HepG2 (cell line): Measurements from ENCODE around the gene TH. TPM values are rescaled to one million over a fixed set of nuclear protein-coding genes. Genes with fewer than 3 reads are reported as not detected.

Source experiments
- CBX2 ChIP-seq, 2 experiments: fragments of 200-600 bp in 1 of 2; sonication (generic); formaldehyde crosslinking in 1 of 2; IDR thresholded peaks; 2 replicates each; pipeline versions ENCODE4 v1.7.0 to v1.8.1; 2018 to 2022; ENCODE audit warnings: low read depth in 2 of 2, low read length in 1 of 2, mild to moderate bottlenecking in 1 of 2, missing genetic modification reagents in 1 of 2
- CCAR2 ChIP-seq: fragments of 200-400 bp; formaldehyde crosslinking; optimal IDR thresholded peaks from 2 replicates; pipeline ENCODE3; 2018; ENCODE audit warnings: low read depth, mild to moderate bottlenecking, low read length, moderate library complexity
- CEBPG ChIP-seq: IDR thresholded peaks from 2 replicates; pipeline ENCODE4 v1.6.1; 2016
- DR1 ChIP-seq: sonication (generic); formaldehyde crosslinking; IDR thresholded peaks from 2 replicates; pipeline ENCODE4 v1.8.0; 2021; ENCODE audit warnings: mild to moderate bottlenecking, missing genetic modification reagents, inconsistent platforms
- ESRRA ChIP-seq: sonication (generic); formaldehyde crosslinking; IDR thresholded peaks from 2 replicates; pipeline ENCODE4 v1.5.1; 2020; ENCODE audit warnings: mild to moderate bottlenecking, low read depth, missing genetic modification reagents
- FOSL1 ChIP-seq: sonication (generic); formaldehyde crosslinking; IDR thresholded peaks from 2 replicates; pipeline ENCODE4 v1.9.0; 2021; ENCODE audit warnings: missing genetic modification reagents, borderline replicate concordance
- GATA4 ChIP-seq: sonication (generic); IDR thresholded peaks from 2 replicates; pipeline ENCODE4 v1.6.1; 2016; ENCODE audit warnings: antibody characterized with exemption, low read depth, borderline replicate concordance
- GTF3A ChIP-seq: sonication (generic); formaldehyde crosslinking; conservative IDR thresholded peaks from 2 replicates; pipeline ENCODE4 v1.4.0; 2020; ENCODE audit warnings: mild to moderate bottlenecking, missing genetic modification reagents
- JARID2 ChIP-seq: sonication (generic); formaldehyde crosslinking; IDR thresholded peaks from 2 replicates; pipeline ENCODE4 v1.8.1; 2023; ENCODE audit warnings: missing genetic modification reagents, inconsistent platforms; ENCODE audit not compliant: insufficient replicate concordance
- NKX3-1 ChIP-seq: sonication (generic); formaldehyde crosslinking; IDR thresholded peaks from 2 replicates; pipeline ENCODE4 v1.5.0; 2020; ENCODE audit warnings: missing genetic modification reagents
- PCBP1 ChIP-seq: fragments of 200-400 bp; formaldehyde crosslinking; IDR thresholded peaks from 2 replicates; pipeline ENCODE4 v1.6.1; 2017; ENCODE audit warnings: mild to moderate bottlenecking, low read depth, low read length, borderline replicate concordance
- RBM22 ChIP-seq: fragments of 200-400 bp; formaldehyde crosslinking; optimal IDR thresholded peaks from 2 replicates; pipeline ENCODE3; 2017; ENCODE audit warnings: mild to moderate bottlenecking, low read length, moderate library complexity
- SALL1 ChIP-seq: sonication (generic); formaldehyde crosslinking; IDR thresholded peaks from 2 replicates; pipeline ENCODE4 v1.8.0; 2022; ENCODE audit warnings: mild to moderate bottlenecking, missing genetic modification reagents
- ZEB1 ChIP-seq: IDR thresholded peaks from 2 replicates; pipeline ENCODE4 v1.6.1; 2012; ENCODE audit warnings: mild to moderate bottlenecking, low read depth, inconsistent platforms; ENCODE audit not compliant: insufficient replicate concordance
- ZFP90 ChIP-seq: sonication (generic); formaldehyde crosslinking; IDR thresholded peaks from 2 replicates; pipeline ENCODE4 v1.8.0; 2022; ENCODE audit warnings: missing genetic modification reagents, mild to moderate bottlenecking, inconsistent platforms, borderline replicate concordance
- ZNF256 ChIP-seq: sonication (generic); formaldehyde crosslinking; conservative IDR thresholded peaks from 2 replicates; pipeline ENCODE4 v1.4.0; 2020; ENCODE audit warnings: missing genetic modification reagents
- ZNF589 ChIP-seq: sonication (generic); formaldehyde crosslinking; conservative IDR thresholded peaks from 2 replicates; pipeline ENCODE4 v1.8.0; 2022; ENCODE audit warnings: mild to moderate bottlenecking, moderate library complexity, missing genetic modification reagents
- ZNF724P ChIP-seq: sonication (generic); formaldehyde crosslinking; IDR thresholded peaks from 2 replicates; pipeline ENCODE4 v1.8.0; 2022; ENCODE audit warnings: missing genetic modification reagents, borderline replicate concordance
- ZNF737 ChIP-seq: sonication (generic); formaldehyde crosslinking; IDR thresholded peaks from 2 replicates; pipeline ENCODE4 v1.5.0; 2020; ENCODE audit warnings: missing genetic modification reagents, mild to moderate bottlenecking, borderline replicate concordance
- ZNF788 ChIP-seq: sonication (generic); formaldehyde crosslinking; IDR thresholded peaks from 2 replicates; pipeline ENCODE4 v1.5.0; 2020; ENCODE audit warnings: mild to moderate bottlenecking, missing genetic modification reagents, borderline replicate concordance
- polyA plus RNA-seq, 8 experiments: library from polyadenylated mRNA; depleted of rRNA in 3 of 8; stranded (reverse) in 7 of 8; unstranded in 1 of 8; fragments of >200 nt; fragmentation: Illumina TruSeq in 4 of 8; extraction: Trizol in 4 of 8; gene quantifications; 2 replicates each; pipeline versions ENCODE4 v1.2.1 to v1.2.3, GENCODE V29; 2011 to 2016; ENCODE audit warnings: low read depth in 4 of 8, missing spikeins in 1 of 8, mixed read lengths in 1 of 8; ENCODE audit not compliant: insufficient read depth in 1 of 8
- total RNA-seq, 5 experiments: library from RNA; depleted of rRNA; stranded (reverse); fragments of >200 nt; fragmentation: Illumina TruSeq; extraction: Trizol; gene quantifications; 2 replicates each; pipeline ENCODE4 v1.2.3, GENCODE V29; 2016; ENCODE audit warnings: low read depth in 1 of 5
- TF ChIP-seq, protein P1 (sequence below): conservative IDR thresholded peaks from 2 replicates; pipeline ENCODE4 v1.6.1; 2018; ENCODE audit warnings: missing genetic modification reagents
- TF ChIP-seq, protein P2 (sequence below): IDR thresholded peaks from 2 replicates; pipeline ENCODE4 v1.6.1; 2016
- TF ChIP-seq, protein P3 (sequence below): fragments of 450-650 bp; IDR thresholded peaks from 2 replicates; pipeline ENCODE4 v1.6.1; 2017; ENCODE audit warnings: mild to moderate bottlenecking

Gene TH
- total and polyA plus RNA-seq, 2 of the 13 experiments (the other 11 are each of a cell fraction or from before 2014, with no cell fraction given): 0.36 TPM; not detected in 1

DNA sequence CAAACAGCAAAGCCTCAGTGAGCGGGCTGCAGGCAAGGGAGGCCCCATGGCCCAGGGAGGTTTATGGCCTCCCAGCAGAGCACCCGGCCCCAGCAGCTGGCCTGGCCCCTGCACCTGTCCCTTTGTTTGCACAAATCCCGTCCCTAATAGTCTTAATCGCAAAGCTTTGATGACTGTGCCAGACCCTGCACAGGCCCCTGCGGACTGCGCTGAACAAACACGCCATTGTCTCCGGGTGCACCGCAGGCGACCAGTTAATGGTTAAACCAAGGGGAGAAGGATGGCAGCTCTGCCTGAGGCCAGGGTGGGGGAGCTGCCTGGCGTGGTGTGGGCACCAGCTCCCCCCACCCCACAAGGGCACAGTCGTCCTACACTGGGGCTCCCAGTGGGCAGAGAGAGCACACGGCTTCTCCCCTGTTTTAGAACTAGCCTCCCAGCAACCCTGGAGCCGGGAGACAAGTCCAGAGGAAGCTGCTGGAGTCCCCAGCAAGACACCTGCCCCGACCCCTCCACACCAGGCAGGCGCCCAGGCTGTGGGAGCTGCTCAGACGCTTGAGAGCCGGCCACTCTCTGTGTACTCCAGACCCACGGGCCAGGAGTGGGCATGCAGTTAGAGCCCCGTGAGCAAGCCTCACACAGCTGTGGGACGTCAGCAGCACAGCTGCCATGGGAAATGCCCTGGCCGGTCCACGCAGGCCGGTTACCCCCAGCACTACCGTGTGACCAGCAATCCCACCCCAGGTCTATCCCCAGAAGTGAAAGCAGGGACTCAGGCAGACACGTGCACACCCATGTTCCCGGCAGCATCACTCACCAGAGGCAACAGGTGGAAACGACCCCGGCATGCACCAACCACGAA is 39.7 kb upstream of the TH start (continued):
- TF ChIP-seq RBM22 (peak; percentile 12), ZFP90 (CRISPR knock-in tag) (no peak), ZNF737 (CRISPR knock-in tag) (no peak), JARID2 (no peak), CEBPG (CRISPR knock-in tag) (peak; percentile 66), DR1 (CRISPR knock-in tag) (peak; percentile 48; the same call in 1 of the 2 replicates), CCAR2 (peak; percentile 87), ZNF788 (CRISPR knock-in tag) (peak; percentile 97), ZEB1 (peak; percentile 66), ZNF724P (CRISPR knock-in tag) (no peak), CBX2 (IDR thresholded peaks at IDR 0.05; ENCODE audit: low read depth, low read length) (no peak), CBX2 (CRISPR knock-in tag; IDR thresholded peaks at IDR 0.05; ENCODE audit: low read depth) (no peak), NKX3-1 (CRISPR knock-in tag) (peak; percentile 81), ZNF256 (CRISPR knock-in tag) (no peak), ZNF589 (CRISPR knock-in tag) (0 out of 2 replicates have a peak, but pooled peaks have one; percentile 18), FOSL1 (no peak), SALL1 (CRISPR knock-in tag) (peak; percentile 99), ESRRA (CRISPR knock-in tag) (peak; percentile 86), GATA4 (peak; percentile 78; the same call in 1 of the 2 replicates), GTF3A (CRISPR knock-in tag) (no peak), PCBP1 (peak; percentile 87)
- TF ChIP-seq, protein P1, sequence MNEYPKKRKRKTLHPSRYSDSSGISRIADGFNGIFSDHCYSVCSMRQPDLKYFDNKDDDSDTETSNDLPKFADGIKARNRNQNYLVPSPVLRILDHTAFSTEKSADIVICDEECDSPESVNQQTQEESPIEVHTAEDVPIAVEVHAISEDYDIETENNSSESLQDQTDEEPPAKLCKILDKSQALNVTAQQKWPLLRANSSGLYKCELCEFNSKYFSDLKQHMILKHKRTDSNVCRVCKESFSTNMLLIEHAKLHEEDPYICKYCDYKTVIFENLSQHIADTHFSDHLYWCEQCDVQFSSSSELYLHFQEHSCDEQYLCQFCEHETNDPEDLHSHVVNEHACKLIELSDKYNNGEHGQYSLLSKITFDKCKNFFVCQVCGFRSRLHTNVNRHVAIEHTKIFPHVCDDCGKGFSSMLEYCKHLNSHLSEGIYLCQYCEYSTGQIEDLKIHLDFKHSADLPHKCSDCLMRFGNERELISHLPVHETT (CRISPR knock-in tag): peak; percentile 71; the same call in 1 of the 2 replicates
- TF ChIP-seq, protein P2, sequence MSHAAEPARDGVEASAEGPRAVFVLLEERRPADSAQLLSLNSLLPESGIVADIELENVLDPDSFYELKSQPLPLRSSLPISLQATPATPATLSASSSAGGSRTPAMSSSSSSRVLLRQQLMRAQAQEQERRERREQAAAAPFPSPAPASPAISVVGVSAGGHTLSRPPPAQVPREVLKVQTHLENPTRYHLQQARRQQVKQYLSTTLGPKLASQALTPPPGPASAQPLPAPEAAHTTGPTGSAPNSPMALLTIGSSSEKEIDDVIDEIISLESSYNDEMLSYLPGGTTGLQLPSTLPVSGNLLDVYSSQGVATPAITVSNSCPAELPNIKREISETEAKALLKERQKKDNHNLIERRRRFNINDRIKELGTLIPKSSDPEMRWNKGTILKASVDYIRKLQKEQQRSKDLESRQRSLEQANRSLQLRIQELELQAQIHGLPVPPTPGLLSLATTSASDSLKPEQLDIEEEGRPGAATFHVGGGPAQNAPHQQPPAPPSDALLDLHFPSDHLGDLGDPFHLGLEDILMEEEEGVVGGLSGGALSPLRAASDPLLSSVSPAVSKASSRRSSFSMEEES (CRISPR knock-in tag): peak; percentile 83
- TF ChIP-seq, protein P3, sequence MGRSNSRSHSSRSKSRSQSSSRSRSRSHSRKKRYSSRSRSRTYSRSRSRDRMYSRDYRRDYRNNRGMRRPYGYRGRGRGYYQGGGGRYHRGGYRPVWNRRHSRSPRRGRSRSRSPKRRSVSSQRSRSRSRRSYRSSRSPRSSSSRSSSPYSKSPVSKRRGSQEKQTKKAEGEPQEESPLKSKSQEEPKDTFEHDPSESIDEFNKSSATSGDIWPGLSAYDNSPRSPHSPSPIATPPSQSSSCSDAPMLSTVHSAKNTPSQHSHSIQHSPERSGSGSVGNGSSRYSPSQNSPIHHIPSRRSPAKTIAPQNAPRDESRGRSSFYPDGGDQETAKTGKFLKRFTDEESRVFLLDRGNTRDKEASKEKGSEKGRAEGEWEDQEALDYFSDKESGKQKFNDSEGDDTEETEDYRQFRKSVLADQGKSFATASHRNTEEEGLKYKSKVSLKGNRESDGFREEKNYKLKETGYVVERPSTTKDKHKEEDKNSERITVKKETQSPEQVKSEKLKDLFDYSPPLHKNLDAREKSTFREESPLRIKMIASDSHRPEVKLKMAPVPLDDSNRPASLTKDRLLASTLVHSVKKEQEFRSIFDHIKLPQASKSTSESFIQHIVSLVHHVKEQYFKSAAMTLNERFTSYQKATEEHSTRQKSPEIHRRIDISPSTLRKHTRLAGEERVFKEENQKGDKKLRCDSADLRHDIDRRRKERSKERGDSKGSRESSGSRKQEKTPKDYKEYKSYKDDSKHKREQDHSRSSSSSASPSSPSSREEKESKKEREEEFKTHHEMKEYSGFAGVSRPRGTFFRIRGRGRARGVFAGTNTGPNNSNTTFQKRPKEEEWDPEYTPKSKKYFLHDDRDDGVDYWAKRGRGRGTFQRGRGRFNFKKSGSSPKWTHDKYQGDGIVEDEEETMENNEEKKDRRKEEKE: no peak
